Immature natural killer cell (primary cell): ENCODE results near the gene MYDGF. TPM values are rescaled to one million over a fixed set of nuclear protein-coding genes. Genes with fewer than 3 reads are reported as not detected.
A peak's percentile ranks its signal among the peaks of the same experiment; 100 is the strongest.

ENCODE experiments used
- DNase-seq, 3 donors: peaks; one replicate each; pipeline ENCODE4 v3.0.0; 2022; ENCODE audit warnings: mixed read lengths in 1 of 3
- H3K27ac Mint-ChIP-seq, 6 donors: one replicate each; pipeline ENCODE4 v1.8.0; 2020; ENCODE audit warnings: mixed read lengths in 6 of 6, mild to moderate bottlenecking in 5 of 6, inconsistent platforms in 4 of 6, moderate library complexity in 3 of 6
- H3K27me3 Mint-ChIP-seq, 3 donors: one replicate each; pipeline ENCODE4 v1.8.0; 2020 to 2021; ENCODE audit warnings: low read depth in 3 of 3, mild to moderate bottlenecking in 3 of 3, mixed read lengths in 3 of 3, moderate library complexity in 3 of 3, inconsistent platforms in 1 of 3
- H3K36me3 Mint-ChIP-seq, 3 donors: one replicate each; pipeline ENCODE4 v1.8.0; 2020; ENCODE audit warnings: mixed read lengths in 3 of 3, inconsistent platforms in 2 of 3, mild to moderate bottlenecking in 2 of 3
- H3K4me1 Mint-ChIP-seq, 2 donors: one replicate each; pipeline ENCODE4 v1.8.0; 2020; ENCODE audit warnings: inconsistent platforms in 2 of 2, mild to moderate bottlenecking in 2 of 2, mixed read lengths in 2 of 2, moderate library complexity in 1 of 2
- H3K4me3 Mint-ChIP-seq, 5 donors: one replicate each; pipeline ENCODE4 v1.8.0; 2020; ENCODE audit warnings: mild to moderate bottlenecking in 5 of 5, mixed read lengths in 5 of 5, inconsistent platforms in 3 of 5, moderate library complexity in 3 of 5
- H3K9me3 Mint-ChIP-seq, 6 donors: one replicate each; pipeline ENCODE4 v1.8.0; 2020; ENCODE audit warnings: mild to moderate bottlenecking in 6 of 6, mixed read lengths in 6 of 6, inconsistent platforms in 4 of 6, moderate library complexity in 3 of 6
- polyA plus RNA-seq, 3 donors: library from polyadenylated mRNA; unstranded; fragments of 300-500 nt; fragmentation: Illumina TruSeq; gene quantifications; one replicate each; pipeline ENCODE4 v1.2.3, GENCODE V29; 2021

MYDGF gene
- polyA plus RNA-seq, 3 donors from 2014 or later: 207 to 245 (median 233) TPM

DNA sequence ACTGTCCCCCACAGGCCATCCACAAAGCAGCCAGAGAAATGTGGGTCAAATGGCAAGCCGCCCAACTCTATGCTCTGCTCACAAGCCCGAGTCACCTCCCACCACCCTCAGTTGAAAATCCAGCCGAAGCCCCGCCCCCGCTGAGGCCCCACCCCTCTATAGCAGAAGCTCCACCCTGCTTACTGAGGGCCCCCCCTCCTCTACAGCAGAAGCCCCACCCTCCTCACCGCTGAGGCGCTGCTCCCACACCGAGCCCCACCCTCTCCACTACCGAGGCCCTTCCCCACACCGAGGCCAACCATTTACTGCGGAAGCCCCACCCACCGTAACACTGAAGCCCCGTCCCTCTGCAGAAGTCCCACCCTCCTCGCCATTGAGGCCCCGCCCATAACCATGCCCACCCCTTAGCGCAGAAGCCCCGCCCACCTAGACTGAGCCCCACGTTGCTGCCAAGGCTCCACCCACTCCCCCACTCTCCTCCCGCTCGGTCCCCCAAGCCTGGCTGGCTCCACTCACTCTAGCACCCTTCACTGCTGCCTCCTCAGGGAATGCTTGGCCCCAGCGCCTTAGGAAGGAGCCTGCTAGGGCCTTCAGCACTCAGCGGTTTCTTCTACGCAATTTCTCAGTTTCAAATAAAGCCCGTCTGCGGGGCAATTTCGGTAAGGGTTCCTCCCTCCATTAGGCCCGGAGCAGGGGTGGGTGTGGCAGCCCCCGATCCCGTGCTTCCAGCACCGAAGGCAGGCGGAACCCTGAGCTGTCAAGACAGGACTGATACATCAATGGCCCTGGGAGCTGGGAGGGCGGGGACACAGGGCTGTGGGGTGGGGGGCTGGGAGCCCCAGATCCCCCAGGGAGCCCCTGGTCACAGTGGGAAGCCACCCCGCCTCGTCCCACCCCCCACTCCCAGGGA is 9.0 kb upstream of the MYDGF start:
- peak in 1 of 3 donors; percentile 22 for DNase-seq
- no peak overlapping the region for H3K27ac Mint-ChIP-seq

DNA sequence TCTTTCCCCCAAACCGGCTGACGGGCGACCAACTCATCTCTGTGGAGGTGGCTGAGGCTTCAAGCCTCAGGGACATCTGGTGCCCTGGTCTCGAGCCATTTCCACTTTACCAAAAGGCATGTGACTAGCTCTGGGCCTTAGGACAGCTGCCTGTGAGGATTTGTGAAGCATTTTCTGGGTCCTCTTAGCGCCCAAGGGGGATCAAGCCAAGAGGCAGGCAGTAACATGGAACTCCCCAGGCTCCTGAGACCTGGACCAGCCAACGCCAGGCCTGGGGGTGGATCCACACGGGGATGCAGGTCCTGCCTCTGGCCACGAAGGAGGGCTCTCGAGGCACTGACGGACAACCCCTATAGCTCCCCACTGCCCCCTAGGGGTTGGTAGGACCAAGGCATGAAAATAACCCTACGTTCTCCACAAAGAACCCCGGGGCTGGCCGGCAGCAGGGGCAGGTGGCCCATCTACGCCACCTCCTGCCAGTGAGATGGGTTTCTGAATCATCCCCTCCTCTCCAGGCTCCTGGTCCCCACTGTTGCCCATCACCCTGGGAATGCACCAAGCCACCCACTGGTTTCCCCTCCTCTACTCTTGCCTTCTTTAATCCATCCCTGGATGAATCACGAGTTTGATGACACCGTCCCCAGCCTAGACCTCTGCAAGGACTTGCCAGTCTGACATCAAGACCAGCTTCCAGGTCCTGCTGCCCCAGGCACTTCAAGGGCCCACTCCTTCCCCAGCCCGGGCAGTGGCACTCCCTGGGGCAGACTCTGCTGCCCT is 7.0 kb upstream of the MYDGF start:
- peak in 2 of 3 donors; percentile 20 to 21 for DNase-seq
- no peaks in the 10 kb centered on the region for H3K9me3 Mint-ChIP-seq
- no peaks in the 10 kb centered on the region for H3K4me1 Mint-ChIP-seq
- no peak overlapping the region for H3K4me3 Mint-ChIP-seq
- peaks cover 0 to 4% (median 3%) of the 10 kb centered on the region in 3 donors for H3K36me3 Mint-ChIP-seq
- peak overlapping the region in 2 of 6 donors; percentile 7 to 29 for H3K27ac Mint-ChIP-seq
- peaks cover 2 to 9% (median 2%) of the 10 kb centered on the region in 3 donors for H3K27me3 Mint-ChIP-seq

More for the DNA sequence above, 9.0 kb upstream of the MYDGF start:
- peaks cover 2 to 8% (median 2%) of the 10 kb centered on the region in 3 donors for H3K27me3 Mint-ChIP-seq
- no peaks in the 10 kb centered on the region for H3K9me3 Mint-ChIP-seq
- peaks cover 0 to 8% (median 3%) of the 10 kb centered on the region in 3 donors for H3K36me3 Mint-ChIP-seq
- no peak overlapping the region for H3K4me3 Mint-ChIP-seq
- no peaks in the 10 kb centered on the region for H3K4me1 Mint-ChIP-seq

DNA sequence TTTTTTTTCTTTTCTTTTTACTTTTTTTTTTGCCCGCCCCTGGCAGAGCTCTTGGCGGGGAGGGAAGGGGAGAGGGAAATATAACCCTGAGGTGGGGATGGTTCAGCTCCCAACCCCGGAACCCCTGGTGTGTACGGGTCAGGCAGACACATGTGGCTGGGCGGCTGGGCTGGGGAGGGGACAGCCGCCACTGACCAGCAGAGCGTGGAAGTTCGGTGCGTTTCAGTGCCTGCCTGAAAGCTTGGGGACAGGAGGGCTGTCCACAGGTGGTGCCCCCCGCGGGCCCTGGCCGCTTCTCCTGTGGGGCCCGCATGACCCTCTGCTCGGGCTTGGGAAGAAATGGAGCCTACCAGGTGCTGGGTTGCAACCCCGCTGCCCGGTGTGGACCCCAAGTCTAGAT is 5.2 kb upstream of the MYDGF start:
- H3K36me3 Mint-ChIP-seq: peaks cover 0 to 4% (median 3%) of the 10 kb centered on the region in 3 donors
- peaks cover 0 to 9% (median 2%) of the 10 kb centered on the region in 3 donors for H3K27me3 Mint-ChIP-seq
- no peaks in the 10 kb centered on the region for H3K9me3 Mint-ChIP-seq
- peaks cover 2 to 5% of the 10 kb centered on the region in 2 donors for H3K4me1 Mint-ChIP-seq
- no peak for DNase-seq
- H3K4me3 Mint-ChIP-seq: no peak overlapping the region
- H3K27ac Mint-ChIP-seq: no peak overlapping the region

DNA sequence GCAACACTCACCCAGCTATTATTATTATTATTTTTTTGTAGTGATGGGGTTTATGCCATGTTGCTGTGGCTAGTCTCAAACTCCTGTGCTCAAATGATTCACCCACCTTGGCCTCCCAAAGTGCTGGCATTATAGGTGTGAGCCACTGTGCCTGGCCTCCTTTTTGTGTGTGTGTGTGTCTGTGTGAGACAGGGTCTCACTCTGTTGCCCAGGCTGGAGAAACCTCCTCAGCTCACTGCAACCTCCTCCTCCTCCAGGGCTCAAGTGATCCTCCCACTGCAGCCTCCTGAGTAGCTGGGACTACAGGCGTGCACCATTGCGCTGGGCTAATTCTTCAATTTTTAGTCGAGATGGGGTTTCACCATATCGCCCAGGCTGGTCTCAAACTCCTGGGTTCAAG is 3.6 kb upstream of the MYDGF start:
- H3K4me1 Mint-ChIP-seq: peaks cover 10 to 13% of the 10 kb centered on the region in 2 donors
- DNase-seq: no peak
- H3K27ac Mint-ChIP-seq: peak overlapping the region in 3 of 6 donors; percentile 12 to 62 (median 53)
- no peaks in the 10 kb centered on the region for H3K9me3 Mint-ChIP-seq
- no peak overlapping the region for H3K4me3 Mint-ChIP-seq
- H3K36me3 Mint-ChIP-seq: peaks cover 0 to 4% (median 3%) of the 10 kb centered on the region in 3 donors
- H3K27me3 Mint-ChIP-seq: peaks cover 3 to 10% (median 7%) of the 10 kb centered on the region in 3 donors

DNA sequence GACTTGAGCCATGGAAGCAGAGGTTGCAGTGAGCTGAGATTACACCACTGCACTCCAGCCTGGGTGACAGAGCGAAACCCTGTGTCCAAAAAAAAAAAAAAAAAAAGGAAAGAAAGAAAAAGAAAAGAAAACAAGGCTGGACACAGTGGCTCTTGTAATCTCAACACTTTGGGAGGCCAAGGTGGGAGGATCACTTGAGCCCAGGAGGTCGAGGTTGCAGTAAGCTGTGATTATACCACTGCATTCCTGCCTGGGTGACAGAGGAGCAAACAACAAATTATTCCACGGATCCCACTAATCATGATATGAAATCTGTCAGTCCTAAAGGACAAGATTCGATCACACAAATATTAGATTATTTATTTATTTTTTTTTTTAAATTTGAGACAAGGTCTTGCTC is 3.1 kb upstream of the MYDGF start:
- no peaks in the 10 kb centered on the region for H3K9me3 Mint-ChIP-seq
- no peak overlapping the region for H3K4me3 Mint-ChIP-seq
- H3K27ac Mint-ChIP-seq: peak overlapping the region in 1 of 6 donors; percentile 43
- H3K27me3 Mint-ChIP-seq: peaks cover 3 to 10% (median 7%) of the 10 kb centered on the region in 3 donors
- peaks cover 14 to 18% of the 10 kb centered on the region in 2 donors for H3K4me1 Mint-ChIP-seq
- DNase-seq: no peak
- H3K36me3 Mint-ChIP-seq: peaks cover 3 to 7% (median 7%) of the 10 kb centered on the region in 3 donors

DNA sequence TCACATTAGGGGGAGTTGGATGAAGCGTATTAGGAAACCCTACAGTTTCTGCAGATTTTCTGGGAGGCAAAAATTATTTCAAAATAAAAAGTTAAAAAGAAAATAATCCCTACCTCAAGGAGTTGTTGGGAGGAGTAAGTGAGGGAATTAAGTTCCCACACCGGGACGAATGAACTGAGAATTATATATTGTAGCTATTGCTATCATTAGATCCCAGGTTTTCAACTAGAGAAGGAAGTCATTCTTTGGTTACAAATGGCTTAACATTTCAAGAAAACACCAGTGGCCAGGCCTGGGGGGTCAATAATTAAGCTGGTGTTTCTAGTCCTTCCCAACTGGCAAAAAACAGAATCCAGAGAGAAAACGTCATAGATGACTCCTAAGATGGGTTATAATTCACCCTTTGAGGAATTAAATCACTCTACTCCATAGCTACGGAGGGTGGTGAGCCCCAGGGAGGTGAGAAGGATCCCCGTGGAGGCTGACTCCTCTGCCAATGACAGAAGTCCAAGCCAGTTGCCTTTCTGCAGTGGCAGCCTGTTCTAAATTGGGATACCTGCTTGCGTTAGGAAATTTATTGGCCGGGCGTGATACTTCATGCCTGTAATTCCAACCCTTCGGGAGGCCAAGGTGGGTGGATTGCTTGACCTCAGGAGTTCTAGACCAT is 1.2 kb upstream of the MYDGF start:
- H3K36me3 Mint-ChIP-seq: peaks cover 4 to 5% (median 5%) of the 10 kb centered on the region in 3 donors
- no peak for DNase-seq
- H3K9me3 Mint-ChIP-seq: no peaks in the 10 kb centered on the region
- peak overlapping the region in 5 of 6 donors; percentile 8 to 76 (median 67) for H3K27ac Mint-ChIP-seq
- H3K4me3 Mint-ChIP-seq: peak overlapping the region; percentile 50 to 72 (median 62)
- peaks cover 3 to 10% (median 8%) of the 10 kb centered on the region in 3 donors for H3K27me3 Mint-ChIP-seq
- peaks cover 18 to 20% of the 10 kb centered on the region in 2 donors for H3K4me1 Mint-ChIP-seq

DNA sequence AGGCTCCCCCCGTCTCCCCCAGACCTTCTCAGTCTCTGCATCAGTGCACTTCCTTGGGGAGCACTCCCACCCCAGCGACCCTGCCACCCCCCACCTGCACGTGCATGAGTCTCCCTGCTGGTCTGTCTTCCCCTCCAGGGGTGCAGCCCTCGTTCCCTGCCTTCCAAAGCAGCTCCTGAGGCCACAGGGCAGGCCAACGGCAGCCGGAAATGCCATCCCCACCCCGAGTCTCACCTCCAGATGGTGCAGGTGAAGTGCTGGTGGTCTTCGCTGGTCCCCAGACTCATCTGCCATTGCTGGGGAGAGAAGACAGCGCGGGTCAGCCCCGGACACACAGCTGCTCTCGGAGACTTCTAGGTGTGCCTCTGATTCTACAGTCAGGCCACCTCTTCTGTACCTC is 5.5 kb downstream of the MYDGF start:
- DNase-seq: no peak
- peaks cover 1 to 7% (median 2%) of the 10 kb centered on the region in 3 donors for H3K27me3 Mint-ChIP-seq
- peaks cover 7 to 9% (median 8%) of the 10 kb centered on the region in 3 donors for H3K36me3 Mint-ChIP-seq
- H3K9me3 Mint-ChIP-seq: no peaks in the 10 kb centered on the region
- H3K4me3 Mint-ChIP-seq: no peak overlapping the region
- no peak overlapping the region for H3K27ac Mint-ChIP-seq
- H3K4me1 Mint-ChIP-seq: peaks cover 18 to 19% of the 10 kb centered on the region in 2 donors

DNA sequence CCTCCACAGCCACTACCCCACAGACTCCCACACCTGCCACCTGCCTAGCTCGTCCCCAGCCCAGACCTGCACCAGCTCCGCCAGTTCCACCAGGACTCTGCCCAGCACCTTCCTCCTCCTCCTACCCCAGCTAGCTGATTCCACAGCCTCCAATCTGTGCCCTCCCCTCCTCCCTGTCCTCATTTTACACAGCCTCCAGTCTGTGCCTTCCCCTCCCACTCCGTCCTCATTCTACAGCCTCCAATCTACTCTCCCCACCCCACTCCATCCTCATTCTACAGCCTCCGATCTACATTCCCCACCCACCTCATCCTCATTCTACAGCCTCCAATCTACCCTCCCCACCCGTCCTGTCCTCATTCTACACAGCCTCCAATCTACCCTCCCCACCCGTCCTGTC is 7.3 kb downstream of the MYDGF start:
- Mint-ChIP-seq H3K9me3 (no peaks in the 10 kb centered on the region), H3K27ac (peak overlapping the region in 1 of 6 donors; percentile 40), H3K36me3 (peaks cover 4 to 12% (median 7%) of the 10 kb centered on the region in 3 donors), H3K4me1 (peaks cover 12 to 20% of the 10 kb centered on the region in 2 donors), H3K27me3 (peaks cover 0 to 4% (median 0%) of the 10 kb centered on the region in 3 donors), H3K4me3 (no peak overlapping the region)
- no peak for DNase-seq

DNA sequence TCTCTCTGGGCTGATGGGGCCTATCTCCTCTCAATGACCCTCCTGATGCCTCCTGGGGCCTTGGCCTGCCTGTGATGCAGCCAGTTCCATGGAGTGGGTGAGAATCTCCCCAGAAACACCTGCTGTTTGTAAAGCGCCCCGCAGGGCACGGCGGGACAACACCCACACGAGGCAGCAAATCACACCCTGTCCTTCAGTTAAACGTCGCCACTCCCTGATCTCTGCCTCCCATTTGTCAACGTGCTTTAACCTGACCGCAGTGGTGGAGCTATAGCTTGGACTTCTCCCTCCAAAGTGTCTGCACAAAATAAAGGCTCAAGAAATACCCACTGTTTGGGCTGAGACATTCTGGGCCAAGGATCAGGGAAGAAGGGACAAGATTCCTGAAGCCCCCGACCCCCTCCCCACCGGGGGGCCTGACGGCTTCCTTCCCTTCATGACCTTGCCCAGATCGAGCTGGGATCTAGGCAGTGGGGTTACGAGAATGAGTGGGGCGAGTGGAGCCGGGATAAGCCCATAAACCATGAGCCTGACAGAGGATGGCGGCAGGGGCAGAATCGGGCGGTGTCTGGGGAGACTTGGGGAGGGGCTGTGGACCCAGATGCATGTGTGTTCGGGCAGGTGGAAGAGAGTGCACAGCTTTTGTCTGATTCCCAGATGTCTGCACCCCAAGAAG is 8.0 kb downstream of the MYDGF start:
- Mint-ChIP-seq H3K27me3 (peaks cover 0 to 2% (median 1%) of the 10 kb centered on the region in 3 donors), H3K9me3 (no peaks in the 10 kb centered on the region), H3K4me3 (no peak overlapping the region), H3K36me3 (peaks cover 4 to 12% (median 7%) of the 10 kb centered on the region in 3 donors), H3K4me1 (peaks cover 18 to 27% of the 10 kb centered on the region in 2 donors), H3K27ac (peak overlapping the region in 2 of 6 donors; percentile 59 to 64)
- DNase-seq: no peak

DNA sequence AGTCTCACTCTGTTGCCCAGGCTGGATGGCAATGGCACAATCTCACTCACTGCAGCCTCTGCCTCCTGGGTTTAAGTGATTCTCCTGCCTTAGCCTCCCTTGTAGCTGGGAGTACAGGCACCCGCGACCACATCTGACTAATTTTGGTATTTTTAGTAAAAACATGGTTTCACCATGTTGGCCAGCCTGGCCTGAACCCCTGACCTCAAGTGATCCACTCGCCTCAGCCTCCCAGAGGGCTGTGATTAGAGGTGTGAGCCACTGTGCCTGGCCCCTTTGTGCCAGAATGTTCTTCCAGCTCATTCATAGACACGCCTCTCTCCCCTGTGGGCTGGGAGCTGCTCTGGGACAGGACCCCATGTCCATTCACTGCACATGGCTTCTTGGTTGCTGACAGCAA is 9.1 kb downstream of the MYDGF start:
- H3K27ac Mint-ChIP-seq: peak overlapping the region in 2 of 6 donors; percentile 4 to 49
- peaks cover 4 to 12% (median 7%) of the 10 kb centered on the region in 3 donors for H3K36me3 Mint-ChIP-seq
- H3K27me3 Mint-ChIP-seq: peaks cover 0 to 5% (median 1%) of the 10 kb centered on the region in 3 donors
- H3K4me1 Mint-ChIP-seq: peaks cover 22 to 33% of the 10 kb centered on the region in 2 donors
- no peak overlapping the region for H3K4me3 Mint-ChIP-seq
- no peaks in the 10 kb centered on the region for H3K9me3 Mint-ChIP-seq
- DNase-seq: no peak

DNA sequence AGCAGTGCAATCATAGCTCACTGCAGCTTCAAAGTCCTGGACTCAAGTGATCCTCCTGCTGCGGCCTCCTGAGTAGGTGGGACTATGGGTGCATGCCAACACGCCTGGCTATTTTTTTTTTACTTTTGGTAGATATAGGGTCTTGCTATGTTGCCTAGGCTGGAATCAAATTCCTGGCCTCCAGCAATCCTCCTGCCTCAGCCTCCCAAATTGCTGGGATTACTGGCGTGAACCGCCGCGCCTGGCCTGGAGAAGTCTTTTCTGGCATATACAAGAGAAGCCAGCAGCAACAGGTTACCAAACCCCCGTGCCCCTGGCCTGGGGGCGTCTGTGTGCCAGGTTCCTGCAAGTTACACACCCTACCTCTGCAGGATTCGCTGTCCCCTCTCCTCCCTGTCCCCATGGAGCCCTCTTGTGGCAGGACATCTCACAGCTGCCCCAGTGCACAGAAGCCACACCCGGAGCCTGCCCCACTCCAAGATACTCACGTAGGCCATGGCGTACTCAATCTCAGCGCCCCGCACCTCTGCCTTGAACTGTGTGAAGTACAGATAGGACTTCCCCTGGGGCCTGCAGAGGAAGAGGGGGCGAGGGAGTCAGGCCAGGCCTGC is 9.9 kb downstream of the MYDGF start:
- DNase-seq: no peak
- peak overlapping the region in 1 of 6 donors; percentile 31 for H3K27ac Mint-ChIP-seq
- H3K4me1 Mint-ChIP-seq: peaks cover 22 to 34% of the 10 kb centered on the region in 2 donors

DNA sequence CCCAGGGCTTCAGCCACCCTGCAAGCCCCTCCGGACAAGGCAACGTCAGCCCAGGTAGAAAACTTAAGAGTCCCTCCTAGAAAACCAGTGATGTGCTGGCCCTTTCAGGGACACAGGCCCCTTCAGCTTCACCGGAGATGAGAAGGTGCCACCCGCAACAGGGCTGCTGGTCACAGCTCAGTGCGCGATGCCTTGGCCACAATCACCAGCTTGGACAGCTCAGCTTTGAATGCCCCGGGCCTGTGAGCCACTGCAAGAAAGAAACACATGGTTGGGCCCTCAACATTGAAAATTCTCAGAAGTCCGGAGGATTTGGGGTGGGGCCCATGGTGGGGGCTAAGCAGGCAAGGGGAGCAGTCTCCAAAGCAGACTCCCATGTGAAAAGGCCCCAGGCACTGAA is 12.3 kb downstream of the MYDGF start:
- DNase-seq: peak in 2 of 3 donors; percentile 23 to 24
- Mint-ChIP-seq H3K4me1 (peaks cover 25 to 43% of the 10 kb centered on the region in 2 donors), H3K36me3 (peaks cover 7 to 22% (median 11%) of the 10 kb centered on the region in 3 donors), H3K4me3 (peak overlapping the region in 4 of 5 donors; percentile 17 to 52 (median 28)), H3K9me3 (no peaks in the 10 kb centered on the region), H3K27ac (peak overlapping the region; percentile 72 to 89 (median 84)), H3K27me3 (peaks cover 0 to 5% (median 2%) of the 10 kb centered on the region in 3 donors)

More for the DNA sequence above, 9.9 kb downstream of the MYDGF start:
- H3K27me3 Mint-ChIP-seq: peaks cover 0 to 5% (median under 1%) of the 10 kb centered on the region in 3 donors
- H3K36me3 Mint-ChIP-seq: peaks cover 4 to 13% (median 7%) of the 10 kb centered on the region in 3 donors
- H3K4me3 Mint-ChIP-seq: no peak overlapping the region
- no peaks in the 10 kb centered on the region for H3K9me3 Mint-ChIP-seq
